Neural crest cell (in vitro differentiated cells): ENCODE measurements around the gene TRAPPC14. TPM values are rescaled to one million over a fixed set of nuclear protein-coding genes. Genes with fewer than 3 reads are reported as not detected.

ENCODE experiments used
- DNase-seq: peaks from one replicate; pipeline ENCODE4 v3.0.0; 2021; ENCODE audit warnings: low read depth, mixed read lengths, low spot score
- H3K27ac Mint-ChIP-seq: one replicate; pipeline ENCODE4 v1.8.0; 2021; ENCODE audit warnings: mild to moderate bottlenecking, mixed read lengths; ENCODE audit not compliant: unreplicated experiment
- H3K27me3 Mint-ChIP-seq: 2 replicates; pipeline ENCODE4 v1.8.0; 2021; ENCODE audit warnings: low read depth, mild to moderate bottlenecking, mixed read lengths
- H3K36me3 Mint-ChIP-seq: 2 replicates; pipeline ENCODE4 v1.8.0; 2021; ENCODE audit warnings: low read depth, mild to moderate bottlenecking, mixed read lengths
- H3K4me1 Mint-ChIP-seq: 2 replicates; pipeline ENCODE4 v1.8.0; 2021; ENCODE audit warnings: mixed read lengths
- H3K4me3 Mint-ChIP-seq: one replicate; pipeline ENCODE4 v1.8.0; 2021; ENCODE audit warnings: mild to moderate bottlenecking, mixed read lengths
- H3K9me3 Mint-ChIP-seq: 2 replicates; pipeline ENCODE4 v1.8.0; 2021; ENCODE audit warnings: mixed read lengths
- total RNA-seq: library from RNA; stranded (reverse); gene quantifications from 2 replicates; pipeline ENCODE4 v1.2.1, GENCODE V29; 2021
- TF ChIP-seq, protein P1 (sequence below): fragments of 200-600 bp; sonication (generic); conservative IDR thresholded peaks from 2 replicates; pipeline ENCODE4 v1.5.0; 2021; ENCODE audit warnings: antibody characterized with exemption, mild to moderate bottlenecking

Gene TRAPPC14
- total RNA-seq, 1 donor from 2014 or later: 33.9 TPM

DNA sequence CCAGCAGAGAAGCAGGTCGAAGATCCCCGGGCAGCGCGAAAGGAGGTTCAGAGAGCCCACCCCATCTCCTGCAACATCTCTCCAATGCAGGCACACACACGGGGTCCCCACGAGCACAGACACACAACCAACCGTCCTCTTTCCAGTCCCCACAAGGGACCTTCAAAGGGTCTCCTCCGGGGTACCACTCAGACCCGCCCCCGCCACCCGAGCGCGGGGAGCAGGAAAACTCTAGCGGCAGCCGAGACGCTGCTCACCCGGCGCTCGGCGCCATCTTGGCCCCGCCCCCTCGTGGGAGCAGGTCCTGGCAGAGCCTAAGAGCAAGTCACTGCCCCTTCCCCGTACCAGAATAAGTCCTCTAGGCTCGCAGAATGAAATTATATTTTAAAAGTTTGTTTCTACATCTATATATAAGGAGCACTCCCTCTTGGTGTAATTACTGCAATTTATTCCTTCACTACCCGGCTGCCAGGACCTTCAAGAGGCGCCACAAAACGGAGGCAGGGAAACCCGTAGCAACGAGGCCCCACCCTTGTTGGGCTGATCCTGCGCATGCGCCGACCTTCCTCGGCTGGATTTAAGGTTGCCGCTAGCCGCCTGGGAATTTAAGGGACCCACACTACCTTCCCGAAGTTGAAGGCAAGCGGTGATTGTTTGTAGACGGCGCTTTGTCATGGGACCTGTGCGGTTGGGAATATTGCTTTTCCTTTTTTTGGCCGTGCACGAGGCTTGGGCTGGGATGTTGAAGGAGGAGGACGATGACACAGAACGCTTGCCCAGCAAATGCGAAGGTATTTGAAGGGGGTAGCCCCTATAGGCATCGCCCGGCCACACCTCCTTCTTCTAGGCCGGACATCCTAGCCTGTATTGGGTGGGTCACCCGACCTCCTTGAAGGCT, 39.2 kb downstream of the TRAPPC14 start, which contains the start of the genes CNPY4 and TAF6:
CNPY4 (plus strand) TSS at position 563 of the 898 bp plus-strand sequence; CDS start at position 674, 111 bp downstream.
TAF6 (minus strand) TSS at position 287 of the 898 bp plus-strand sequence. CDS start 5,149 bp downstream, outside the sequence.
- Mint-ChIP-seq H3K4me3 (peak within 1 kb of the TSS; percentile 96), H3K27ac (peak within 1 kb of the TSS; percentile 100), H3K4me1 (peaks cover 34% of the 10 kb centered on the region), H3K9me3 (no peaks in the 10 kb centered on the region), H3K36me3 (peaks cover 2% of the 10 kb centered on the region), H3K27me3 (no peaks in the 10 kb centered on the region)
- DNase-seq: peak; percentile 93
- TF ChIP-seq, protein P1, sequence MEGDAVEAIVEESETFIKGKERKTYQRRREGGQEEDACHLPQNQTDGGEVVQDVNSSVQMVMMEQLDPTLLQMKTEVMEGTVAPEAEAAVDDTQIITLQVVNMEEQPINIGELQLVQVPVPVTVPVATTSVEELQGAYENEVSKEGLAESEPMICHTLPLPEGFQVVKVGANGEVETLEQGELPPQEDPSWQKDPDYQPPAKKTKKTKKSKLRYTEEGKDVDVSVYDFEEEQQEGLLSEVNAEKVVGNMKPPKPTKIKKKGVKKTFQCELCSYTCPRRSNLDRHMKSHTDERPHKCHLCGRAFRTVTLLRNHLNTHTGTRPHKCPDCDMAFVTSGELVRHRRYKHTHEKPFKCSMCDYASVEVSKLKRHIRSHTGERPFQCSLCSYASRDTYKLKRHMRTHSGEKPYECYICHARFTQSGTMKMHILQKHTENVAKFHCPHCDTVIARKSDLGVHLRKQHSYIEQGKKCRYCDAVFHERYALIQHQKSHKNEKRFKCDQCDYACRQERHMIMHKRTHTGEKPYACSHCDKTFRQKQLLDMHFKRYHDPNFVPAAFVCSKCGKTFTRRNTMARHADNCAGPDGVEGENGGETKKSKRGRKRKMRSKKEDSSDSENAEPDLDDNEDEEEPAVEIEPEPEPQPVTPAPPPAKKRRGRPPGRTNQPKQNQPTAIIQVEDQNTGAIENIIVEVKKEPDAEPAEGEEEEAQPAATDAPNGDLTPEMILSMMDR: peak; percentile 31

DNA sequence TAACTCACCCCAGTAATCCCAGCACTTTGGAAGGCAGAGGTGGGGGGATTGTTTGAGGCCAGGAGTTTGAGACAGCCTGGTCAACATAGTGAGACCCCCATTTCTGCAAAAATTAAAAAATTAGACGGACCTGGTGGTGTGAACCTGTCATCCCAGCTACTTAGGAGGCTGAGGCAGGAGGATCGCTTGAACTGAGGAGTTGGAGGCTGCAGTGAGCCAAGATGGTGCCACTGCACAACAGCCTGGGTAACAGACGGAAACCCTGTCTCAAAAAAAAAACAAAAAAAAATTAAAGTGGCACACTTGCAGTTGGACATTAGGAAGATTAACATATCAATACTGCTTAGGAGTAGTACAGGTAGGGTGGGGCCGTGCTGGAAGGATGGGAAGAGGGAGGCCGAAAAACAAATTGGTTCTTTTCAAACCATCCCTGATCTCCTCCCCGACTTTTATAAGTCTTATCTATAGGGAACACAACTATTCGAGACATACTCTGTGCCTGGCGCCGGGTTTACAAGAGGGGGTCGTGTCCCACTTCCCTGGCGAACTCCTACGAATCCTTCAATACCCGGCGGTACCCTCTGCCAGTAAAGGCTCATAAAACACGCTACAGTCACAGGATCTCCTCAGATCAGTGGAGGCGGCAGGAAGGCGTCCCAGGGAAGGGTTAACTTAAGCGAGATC, 40.0 kb downstream of the TRAPPC14 start:
- peaks cover 2% of the 10 kb centered on the region for H3K36me3 Mint-ChIP-seq
- no peak for DNase-seq
- H3K27me3 Mint-ChIP-seq: no peaks in the 10 kb centered on the region
- H3K9me3 Mint-ChIP-seq: no peaks in the 10 kb centered on the region
- H3K27ac Mint-ChIP-seq: peak overlapping the region; percentile 100
- TF ChIP-seq, protein P1: no peak
- peak overlapping the region; percentile 96 for H3K4me3 Mint-ChIP-seq
- peaks cover 34% of the 10 kb centered on the region for H3K4me1 Mint-ChIP-seq

DNA sequence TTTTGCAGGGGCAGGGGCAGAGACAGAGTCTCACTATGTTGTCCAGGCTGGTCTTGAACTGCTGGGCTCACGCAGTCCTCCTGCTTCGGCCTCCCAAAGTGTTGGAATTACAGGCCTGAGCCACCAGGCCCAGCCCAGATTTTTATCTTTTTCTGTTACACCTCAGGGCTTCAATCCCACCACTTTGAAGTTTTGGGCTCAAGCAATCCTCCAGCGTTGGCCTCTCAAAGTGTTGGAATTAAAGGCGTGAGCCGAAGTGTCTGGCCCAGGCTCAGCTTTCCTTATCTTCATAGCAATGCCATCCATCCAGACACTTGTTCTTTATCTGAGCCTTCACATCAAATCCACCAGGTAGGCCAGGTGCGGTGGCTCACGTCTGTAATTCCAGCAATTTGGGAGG, 43.5 kb downstream of the TRAPPC14 start:
- no peaks in the 10 kb centered on the region for H3K9me3 Mint-ChIP-seq
- no peak for DNase-seq
- TF ChIP-seq, protein P1: no peak
- peaks cover 17% of the 10 kb centered on the region for H3K4me1 Mint-ChIP-seq
- H3K27ac Mint-ChIP-seq: no peak overlapping the region
- H3K36me3 Mint-ChIP-seq: peaks cover 5% of the 10 kb centered on the region
- H3K27me3 Mint-ChIP-seq: no peaks in the 10 kb centered on the region
- H3K4me3 Mint-ChIP-seq: no peak overlapping the region

DNA sequence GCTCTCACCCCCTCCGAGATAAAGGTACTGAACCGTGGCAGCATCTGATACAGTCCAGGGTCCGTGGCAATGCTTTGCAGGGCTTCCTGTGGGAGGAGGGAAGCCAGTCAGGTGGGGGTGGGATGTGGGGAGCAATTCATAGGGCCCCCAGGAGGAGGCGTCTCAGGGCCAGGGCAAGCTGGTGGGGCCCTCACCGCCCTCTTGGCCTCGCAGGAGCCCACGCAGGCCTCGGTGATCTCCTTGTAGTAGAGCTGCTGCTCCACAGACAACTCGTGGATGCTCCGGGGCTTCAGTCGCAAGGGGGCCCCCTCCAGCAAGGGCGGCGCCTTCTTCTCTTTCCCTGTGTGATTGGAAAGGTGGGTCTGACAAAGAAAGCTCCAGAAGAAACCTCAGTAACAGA, 46.6 kb downstream of the TRAPPC14 start:
- TF ChIP-seq, protein P1: no peak
- H3K36me3 Mint-ChIP-seq: peaks cover 8% of the 10 kb centered on the region

DNA sequence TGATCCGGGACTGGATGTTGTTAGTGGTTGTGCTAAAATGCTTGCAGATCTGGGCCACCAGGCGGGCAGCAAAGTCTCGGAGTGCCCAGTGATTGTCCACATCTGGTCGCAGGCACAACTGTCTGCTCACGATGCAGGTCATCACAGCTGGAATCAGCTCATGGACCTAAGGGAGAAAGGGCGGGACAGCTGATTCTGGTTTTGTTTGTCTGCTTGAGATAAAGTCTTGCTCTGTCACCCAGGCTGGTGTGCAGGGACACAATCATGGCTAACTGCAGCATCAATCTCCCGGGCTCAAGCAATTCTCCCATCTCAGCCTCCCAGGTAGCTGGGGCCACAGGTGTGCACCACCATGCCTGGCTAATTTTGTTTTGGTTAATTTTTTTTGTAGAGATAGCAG, 47.4 kb downstream of the TRAPPC14 start:
- no peak overlapping the region for H3K27ac Mint-ChIP-seq
- no peak for DNase-seq
- no peaks in the 10 kb centered on the region for H3K4me1 Mint-ChIP-seq
- H3K27me3 Mint-ChIP-seq: no peaks in the 10 kb centered on the region
- no peaks in the 10 kb centered on the region for H3K9me3 Mint-ChIP-seq
- H3K36me3 Mint-ChIP-seq: peaks cover 9% of the 10 kb centered on the region
- TF ChIP-seq, protein P1: no peak
- peak overlapping the region; percentile 35 for H3K4me3 Mint-ChIP-seq

More for the DNA sequence above, 46.6 kb downstream of the TRAPPC14 start:
- DNase-seq: no peak
- no peaks in the 10 kb centered on the region for H3K9me3 Mint-ChIP-seq
- H3K27ac Mint-ChIP-seq: no peak overlapping the region
- H3K4me1 Mint-ChIP-seq: no peaks in the 10 kb centered on the region
- no peaks in the 10 kb centered on the region for H3K27me3 Mint-ChIP-seq
- peak overlapping the region; percentile 44 for H3K4me3 Mint-ChIP-seq
